NAMALWA (cell line): ENCODE measurements around the gene PTMA.
"Not testable (repeated sequence)": the region's sequence is repeated elsewhere in the genome, so short reads cannot be mapped to it uniquely, and the experiment has no call there.

ENCODE experiments used
- DNase-seq: peaks from one replicate; pipeline ENCODE4 v3.0.0-alpha.2; 2015; ENCODE audit warnings: low spot score

The PTMA gene

GRCh38 chr2:231716666-231717280 lies 8.4 kb downstream of the PTMA start:
- DNase-seq, result peak; percentile 57

- peak; percentile 96 for DNase-seq
Observed at GRCh38 chr2:231717281-231718171, 9.2 kb downstream of the PTMA start.

DNA sequence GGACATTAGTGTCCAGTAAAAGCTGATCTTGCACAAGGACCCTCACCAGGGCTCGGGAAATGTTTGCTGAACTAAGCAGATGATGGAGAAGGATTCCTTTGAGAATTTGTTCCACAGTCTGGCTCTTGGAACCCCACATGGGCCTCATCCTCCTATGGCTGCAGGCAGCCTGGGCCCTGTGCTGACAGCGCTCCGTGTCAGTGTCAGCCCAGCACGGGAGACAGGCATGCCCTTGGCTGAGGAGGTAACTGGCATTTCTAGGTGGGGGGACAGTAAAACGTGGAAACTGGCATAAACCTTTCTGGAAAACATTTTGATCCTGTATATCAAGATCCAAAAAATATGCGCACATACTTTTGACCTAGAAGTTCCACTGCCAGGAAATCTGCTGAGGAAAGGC lies 10.5 kb downstream of the PTMA start:
- no peak for DNase-seq

DNA sequence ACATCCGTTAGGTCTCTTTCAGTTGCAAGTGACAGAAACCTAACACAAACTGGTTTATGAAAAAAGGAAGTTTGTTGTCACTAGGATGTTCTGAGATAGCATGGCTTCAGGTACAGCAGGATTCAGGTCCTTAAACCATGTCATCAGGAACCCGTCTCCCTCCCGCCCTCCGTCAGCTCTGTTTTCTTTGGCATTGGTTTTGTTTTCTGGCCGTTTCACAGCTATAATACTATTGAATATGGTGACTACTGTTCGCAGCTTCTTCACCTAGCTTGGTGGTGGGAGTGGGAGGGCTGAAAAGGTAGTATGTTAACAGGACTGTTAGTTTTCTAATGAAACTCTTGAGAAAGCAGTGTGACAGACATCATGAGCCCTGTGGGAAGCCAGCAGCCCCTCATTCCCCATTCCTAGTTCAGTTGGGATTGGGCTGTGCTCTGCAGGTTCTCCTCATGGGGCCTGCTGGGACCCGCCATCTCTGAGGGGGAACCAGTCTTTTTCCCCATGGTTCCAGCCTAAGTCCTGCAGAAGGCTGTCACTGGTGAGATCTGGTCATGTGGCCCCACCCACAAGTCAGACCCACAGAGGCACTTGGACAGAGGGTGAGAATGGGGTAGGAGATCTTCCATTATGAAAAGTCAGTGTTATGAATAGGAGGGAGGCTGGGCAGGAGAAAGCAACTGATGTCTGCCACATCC lies 12.1 kb downstream of the PTMA start:
- no peak for DNase-seq

DNA sequence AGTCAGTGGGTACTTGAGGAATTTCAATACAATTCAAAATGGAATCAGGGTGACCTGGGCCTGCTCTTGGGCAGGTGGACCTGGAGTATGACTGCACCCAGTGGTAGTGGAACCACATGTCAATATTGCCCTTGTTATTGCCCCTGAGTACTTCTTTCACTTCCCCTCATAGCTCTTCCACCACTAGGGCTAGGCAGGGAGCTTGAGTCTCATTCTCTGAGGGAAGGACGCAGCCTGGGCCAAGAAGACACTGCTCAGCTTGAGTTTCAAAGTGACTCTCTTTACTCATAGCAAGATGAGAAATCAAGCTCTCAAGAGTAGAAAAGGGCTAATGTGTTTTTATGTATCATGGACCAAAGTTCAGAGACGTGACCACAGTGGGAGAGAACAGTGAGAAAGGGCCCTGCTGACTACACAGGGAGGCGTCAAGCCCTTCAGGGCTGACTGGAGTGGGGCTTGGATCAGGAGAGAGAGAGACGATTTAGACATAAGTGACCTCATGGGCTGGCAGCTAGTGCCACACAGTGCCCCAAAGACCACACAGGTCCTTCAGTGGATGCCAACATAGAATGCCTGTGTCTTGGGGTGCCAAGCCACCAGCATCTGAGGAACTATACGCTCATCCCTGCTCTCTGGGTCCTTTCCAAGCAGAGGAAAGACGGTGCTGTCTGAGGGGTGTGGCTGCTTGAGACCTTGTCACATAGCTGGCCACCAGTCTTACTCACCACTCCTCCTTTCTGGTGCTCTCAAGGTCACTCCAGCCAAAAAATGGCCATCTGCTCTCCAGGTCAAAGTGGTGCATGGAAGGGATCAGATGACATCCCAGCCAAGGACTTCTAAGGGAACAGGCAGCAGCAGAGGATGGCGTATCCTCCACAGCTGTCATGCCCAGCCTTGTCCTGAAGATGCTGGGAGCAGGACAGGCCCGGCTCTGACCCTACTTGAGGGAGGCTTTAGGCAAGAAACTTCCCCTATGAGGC lies 13.0 kb downstream of the PTMA start:
- DNase-seq, result peak; percentile 56

- DNase-seq, result no peak
Observed at GRCh38 chr2:231722721-231723307, 14.5 kb downstream of the PTMA start.

GRCh38 chr2:231725476-231725875 lies 17.2 kb downstream of the PTMA start:
- DNase-seq, result no peak

DNA sequence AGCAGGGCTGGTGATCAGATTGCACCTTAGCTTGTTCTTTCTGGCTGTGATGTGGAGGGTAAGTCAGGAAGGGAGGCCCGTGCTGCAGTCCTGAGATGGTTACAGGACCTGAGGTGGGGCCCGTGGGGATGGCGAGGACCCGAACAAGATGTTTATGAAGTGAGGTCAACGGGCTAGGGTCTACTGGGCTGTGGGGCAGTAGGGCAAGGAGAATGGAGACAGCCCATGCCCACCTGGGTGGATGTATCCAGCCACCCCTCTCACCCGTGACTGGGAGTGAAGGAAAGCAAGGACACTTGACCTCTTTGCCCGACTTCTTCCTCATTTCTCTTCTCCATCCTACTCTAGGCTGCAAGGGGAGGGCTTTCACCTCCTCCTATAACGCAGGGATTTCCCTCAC lies 18.0 kb downstream of the PTMA start:
- no peak for DNase-seq

DNA sequence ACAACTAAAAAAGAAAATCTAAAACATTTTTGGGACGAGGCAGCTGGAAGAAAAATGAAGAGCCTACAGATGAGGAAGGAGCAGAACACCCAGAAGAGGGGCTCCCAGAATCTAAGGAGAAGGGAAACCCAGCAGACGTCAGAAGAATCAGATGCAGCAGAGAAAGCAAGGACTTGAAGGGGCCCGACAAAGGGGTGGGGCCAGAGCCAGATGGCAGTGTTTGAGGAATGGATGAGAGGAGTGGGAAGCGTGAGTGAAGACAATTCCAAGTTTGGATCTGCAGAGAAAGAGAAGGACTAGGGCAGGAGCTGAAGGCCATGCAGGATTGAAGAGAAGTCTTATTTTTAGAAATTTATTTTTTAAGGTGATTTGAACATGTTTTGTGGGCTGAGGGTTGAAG lies 19.3 kb downstream of the PTMA start:
- DNase-seq, result no peak

DNA sequence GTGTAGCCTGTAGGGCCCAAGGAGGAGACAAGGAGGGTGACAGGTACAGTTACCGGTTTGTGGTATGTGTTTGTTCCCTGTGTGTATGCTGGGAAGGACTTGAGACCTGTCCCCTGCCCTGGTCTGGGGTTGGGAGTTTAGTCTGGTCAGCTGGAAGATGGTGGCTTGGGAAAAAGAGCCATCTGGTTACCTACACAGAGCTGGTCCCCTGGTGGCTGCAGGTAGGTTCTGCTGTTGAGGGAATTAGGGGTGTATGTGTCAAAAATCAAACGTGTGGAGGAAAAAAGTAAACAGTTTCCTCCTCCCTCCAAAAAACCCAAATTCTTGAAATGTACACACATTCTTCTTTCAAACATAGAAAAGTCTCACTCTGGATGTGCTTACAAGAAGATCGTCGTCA lies 24.3 kb downstream of the PTMA start:
- no peak for DNase-seq

- DNase-seq, result no peak
Observed at GRCh38 chr2:231737761-231738160, 29.4 kb downstream of the PTMA start.

DNA sequence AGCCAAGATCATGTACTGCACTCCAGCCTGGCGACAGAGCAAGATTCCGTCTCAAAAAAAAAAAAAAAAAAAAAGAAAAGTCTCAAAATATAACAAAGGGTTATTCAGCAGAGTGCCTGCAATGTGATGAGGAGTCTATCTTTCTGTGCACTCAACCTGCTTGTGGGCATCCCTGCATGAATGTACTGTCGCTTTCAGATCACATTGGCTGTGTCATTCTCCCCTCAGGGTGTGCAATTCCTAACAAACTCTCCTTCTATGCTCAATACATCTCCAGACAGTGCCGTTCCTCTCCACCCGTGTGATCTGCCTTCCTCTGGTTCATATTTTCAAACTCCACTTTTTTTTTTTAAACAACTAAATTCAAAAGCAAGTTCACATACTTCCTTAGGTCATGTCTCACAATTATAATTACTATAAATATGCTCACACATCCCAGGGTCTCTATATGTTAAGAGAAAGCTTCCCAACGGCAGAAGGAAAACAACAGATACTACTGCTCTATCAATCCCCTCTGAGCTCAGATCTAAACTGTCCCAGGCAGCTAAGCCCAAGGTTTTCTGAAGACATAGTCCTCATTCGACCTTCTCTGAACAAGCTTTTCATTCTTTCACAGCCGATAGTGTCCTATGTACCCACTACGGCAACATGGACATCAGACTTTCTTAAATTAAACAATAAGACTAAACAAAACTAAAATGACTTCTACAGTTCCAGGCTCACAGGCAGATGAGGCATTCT lies 35.2 kb downstream of the PTMA start:
- no peak for DNase-seq

- no peak for DNase-seq
Observed at GRCh38 chr2:231745303-231746038, 37.1 kb downstream of the PTMA start.

- DNase-seq, result not testable (repeated sequence)
Observed at GRCh38 chr2:231748153-231748896, 40.0 kb downstream of the PTMA start.

- not testable (repeated sequence) for DNase-seq
Observed at GRCh38 chr2:231749016-231749415, 40.7 kb downstream of the PTMA start.

- no peak for DNase-seq
Observed at GRCh38 chr2:231751042-231751815, 42.9 kb downstream of the PTMA start.

DNA sequence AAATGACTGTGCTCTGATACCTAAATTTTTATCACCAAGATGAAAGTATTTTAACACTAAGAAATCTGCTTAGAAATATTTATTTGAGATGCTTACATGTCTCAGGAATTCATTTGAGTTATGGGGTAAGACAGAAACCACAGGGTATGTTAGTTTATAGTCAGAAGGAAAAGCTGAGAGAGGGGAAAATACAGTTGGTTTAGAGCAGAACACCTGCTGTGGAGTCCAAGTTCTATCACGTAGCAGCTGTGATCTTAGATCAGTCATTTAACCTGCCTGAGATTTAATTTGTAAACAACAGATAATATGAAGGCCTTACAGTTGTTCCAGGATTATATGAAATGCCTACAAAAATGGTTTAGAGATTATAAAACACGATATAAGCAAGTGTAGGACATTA lies 43.7 kb downstream of the PTMA start:
- no peak for DNase-seq

- DNase-seq, result no peak
Observed at GRCh38 chr2:231761735-231762134, 53.4 kb downstream of the PTMA start.
